ENCODE data around the gene ZMYND11. TPM values are rescaled to one million over a fixed set of nuclear protein-coding genes. Genes with fewer than 3 reads are reported as not detected.

ZMYND11 gene
- total and polyA plus RNA-seq, 2 of the 13 experiments (the other 11 are each of a cell fraction or from before 2014, with no cell fraction given) = 17.5 to 38.7 TPM

DNA sequence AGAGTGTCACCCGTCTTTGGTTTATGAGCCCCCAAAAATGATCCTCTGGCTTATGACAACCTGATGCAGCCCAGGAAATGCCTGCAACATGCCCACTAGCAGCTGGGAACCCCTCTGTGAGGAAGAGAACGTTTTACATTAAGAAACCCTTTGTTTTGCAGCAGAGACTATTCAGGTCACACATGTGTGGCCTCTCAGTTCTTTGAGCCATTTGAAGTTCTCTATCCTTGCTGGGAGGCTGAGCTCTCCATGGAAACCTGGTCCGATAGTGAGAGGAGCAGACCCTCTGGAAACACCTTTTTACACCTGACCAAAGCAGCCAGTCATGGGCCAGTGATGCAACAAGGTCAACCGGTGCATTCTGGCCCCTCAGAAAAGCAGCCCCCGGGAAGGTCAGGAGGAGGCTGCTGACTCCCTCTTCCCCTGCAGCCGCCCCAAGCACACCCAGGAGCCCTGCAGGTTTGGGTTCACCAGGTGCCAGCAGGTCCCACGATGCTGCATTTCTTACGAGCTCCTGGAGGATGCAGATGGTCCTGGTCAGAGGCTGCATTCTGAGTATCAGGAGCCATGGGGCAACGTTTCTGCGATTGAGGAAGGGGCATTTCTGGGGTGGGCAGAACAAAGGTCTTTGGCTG is 134.3 kb downstream of the ZMYND11 start:
- Histone ChIP-seq H3K9ac (ENCODE audit: insufficient read depth, low read depth, low read length) (no peak overlapping the region), H3K27me3 (ENCODE audit: control insufficient read depth in 1 of 2, insufficient read depth in 2 of 2, low read length in 2 of 2) (no peaks in the 10 kb centered on the region; a peak in 2 of 5 replicates), H3K27ac (ENCODE audit: extremely low read length, insufficient read depth, low read length) (no peak overlapping the region), H3K36me3 (replicated peaks in 1 of 2; ENCODE audit: control insufficient read depth in 1 of 2, insufficient read depth in 2 of 2, low read length in 2 of 2) (no peaks in the 10 kb centered on the region), H3K4me3 (replicated peaks in 1 of 3; ENCODE audit: insufficient read depth in 1 of 3, low read depth in 2 of 3, low read length in 3 of 3) (no peak overlapping the region), H2AFZ (ENCODE audit: low read length) (no peak overlapping the region), H3K4me2 (ENCODE audit: low read depth, low read length) (no peak overlapping the region), H3K9me3 (ENCODE audit: low read length) (no peaks in the 10 kb centered on the region), H4K20me1 (ENCODE audit: insufficient read depth, low read length) (no peaks in the 10 kb centered on the region), H3K4me1 (ENCODE audit: insufficient read depth, low read length) (no peaks in the 10 kb centered on the region), H3K79me2 (ENCODE audit: insufficient read depth, low read length) (no peaks in the 10 kb centered on the region)
- no TSS peak for BruUV-seq (replicated peaks)
- ChIA-PET CTCF (ENCODE audit: low intra/inter-chr PET ratio, low total read pairs) (no interaction called here), POLR2A (interaction anchor here (0.6 kb wide), 1 partner anchor 60 kb away, joined by 3 read pairs; no protein-coding TSS in a partner anchor)
- TF ChIP-seq HNF4G (IDR thresholded peaks at IDR 0.05; ENCODE audit: borderline replicate concordance, low read depth, low read length) (no peak), HNF4G (CRISPR knock-in tag; IDR thresholded peaks at IDR 0.05; ENCODE audit: borderline replicate concordance, low read depth) (no peak), HDAC1 (CRISPR knock-in tag; IDR thresholded peaks at IDR 0.05) (no peak), FOXO1 (CRISPR knock-in tag; IDR thresholded peaks at IDR 0.05) (no peak), HMG20A (CRISPR knock-in tag; IDR thresholded peaks at IDR 0.05; ENCODE audit: borderline replicate concordance) (no peak), JUNB (CRISPR knock-in tag; IDR thresholded peaks at IDR 0.05; ENCODE audit: borderline replicate concordance) (no peak), KMT2A (CRISPR knock-in tag; IDR thresholded peaks at IDR 0.05) (no peak), THAP9 (CRISPR knock-in tag; IDR thresholded peaks at IDR 0.05; ENCODE audit: borderline replicate concordance) (no peak), ZBTB44 (CRISPR knock-in tag; IDR thresholded peaks at IDR 0.05) (no peak), SMAD1 (CRISPR knock-in tag; IDR thresholded peaks at IDR 0.05; ENCODE audit: borderline replicate concordance, low read depth) (no peak)
- intact Hi-C loops (cut with micrococcal nuclease; ENCODE audit: unreplicated experiment) = no loop called here
- in situ Hi-C loops (cut with HindIII; ENCODE audit: extremely low pct_ligation_motif_present, low pct_unique_long_range_greater_than_20kb) = no loop called here
- 18% methylated on average over 4 of the region's 10 CpGs for WGBS (ENCODE audit: low lambda C conversion rate)
- DNase-seq (ENCODE audit: low spot score) = no peak
- no peak for ATAC-seq
- no peak for FAIRE-seq

Measured in HepG2 (cell line).